Astrocyte (in vitro differentiated cells and primary cell): ENCODE measurements around the gene RANBP17. TPM values are rescaled to one million over a fixed set of nuclear protein-coding genes. Genes with fewer than 3 reads are reported as not detected.
A peak's percentile ranks its signal among the peaks of the same experiment; 100 is the strongest.

ENCODE experiments used
- DNase-seq: peaks from one replicate; pipeline ENCODE4 v3.0.0-alpha.2; 2010; ENCODE audit warnings: low read depth
- FAIRE-seq: peaks from 2 replicates; lab custom pipeline; 2011; peaks lifted over from hg19 to GRCh38; lab: Jason Lieb, UNC
- H2AFZ ChIP-seq: 2 replicates; pipeline ENCODE4 v1.6.0; 2012; ENCODE audit warnings: low read depth, low read length, inconsistent platforms
- H3K27ac ChIP-seq: 2 replicates; pipeline ENCODE4 v1.5.1; 2011; ENCODE audit warnings: low read depth, low read length, inconsistent platforms
- H3K27me3 ChIP-seq: 2 replicates; pipeline ENCODE4 v1.6.0; 2011; ENCODE audit warnings: low read length, inconsistent platforms; ENCODE audit not compliant: insufficient read depth
- H3K36me3 ChIP-seq: 2 replicates; pipeline ENCODE4 v1.5.1; 2011; ENCODE audit warnings: low read length, inconsistent platforms; ENCODE audit not compliant: insufficient read depth
- H3K4me1 ChIP-seq: 2 replicates; pipeline ENCODE4 v1.5.1; 2011; ENCODE audit warnings: low read length, inconsistent platforms; ENCODE audit not compliant: insufficient read depth
- H3K4me2 ChIP-seq: 2 replicates; pipeline ENCODE4 v1.6.0; 2012; ENCODE audit warnings: low read length, inconsistent platforms
- H3K4me3 ChIP-seq: 2 replicates; pipeline ENCODE4 v1.5.1; 2011; ENCODE audit warnings: low read depth, mild to moderate bottlenecking, low read length, inconsistent platforms; ENCODE audit not compliant: insufficient read depth
- H3K79me2 ChIP-seq: 2 replicates; pipeline ENCODE4 v1.6.0; 2012; ENCODE audit warnings: mild to moderate bottlenecking, low read length, inconsistent platforms; ENCODE audit not compliant: insufficient read depth
- H3K9ac ChIP-seq: 2 replicates; pipeline ENCODE4 v1.6.0; 2012; ENCODE audit warnings: mild to moderate bottlenecking, low read length, inconsistent platforms
- H3K9me3 ChIP-seq: 2 replicates; pipeline ENCODE4 v1.5.1; 2012; ENCODE audit warnings: low read depth, mild to moderate bottlenecking, low read length, inconsistent platforms; ENCODE audit not compliant: insufficient read depth
- H4K20me1 ChIP-seq: 2 replicates; pipeline ENCODE4 v1.6.0; 2012; ENCODE audit warnings: low read length, inconsistent platforms; ENCODE audit not compliant: insufficient read depth
- H3K27ac Mint-ChIP-seq: one replicate; pipeline ENCODE4 v1.8.0; 2021; ENCODE audit warnings: mild to moderate bottlenecking, mixed read lengths; ENCODE audit not compliant: unreplicated experiment
- H3K27me3 Mint-ChIP-seq: one replicate; pipeline ENCODE4 v1.8.0; 2021; ENCODE audit warnings: low read depth, mixed read lengths; ENCODE audit not compliant: unreplicated experiment
- H3K36me3 Mint-ChIP-seq: one replicate; pipeline ENCODE4 v1.8.0; 2021; ENCODE audit warnings: low read depth, mixed read lengths; ENCODE audit not compliant: unreplicated experiment
- H3K4me1 Mint-ChIP-seq: one replicate; pipeline ENCODE4 v1.8.0; 2021; ENCODE audit warnings: low read depth, mixed read lengths; ENCODE audit not compliant: unreplicated experiment
- H3K4me3 Mint-ChIP-seq: one replicate; pipeline ENCODE4 v1.8.0; 2021; ENCODE audit warnings: mild to moderate bottlenecking, moderate library complexity, mixed read lengths; ENCODE audit not compliant: unreplicated experiment
- H3K9me3 Mint-ChIP-seq: one replicate; pipeline ENCODE4 v1.8.0; 2021; ENCODE audit warnings: mild to moderate bottlenecking, mixed read lengths; ENCODE audit not compliant: unreplicated experiment
- EZH2 ChIP-seq: IDR thresholded peaks from 2 replicates; pipeline ENCODE4 v1.6.1; 2012; ENCODE audit warnings: mild to moderate bottlenecking, low read length, inconsistent platforms; ENCODE audit not compliant: insufficient read depth
- total RNA-seq: library from RNA; stranded (reverse); gene quantifications from 2 replicates; pipeline ENCODE4 v1.2.1, GENCODE V29; 2021
- TF ChIP-seq, protein P1 (sequence below): IDR thresholded peaks from 2 replicates; pipeline ENCODE4 v1.5.1; 2011; ENCODE audit warnings: low read depth, mild to moderate bottlenecking, inconsistent platforms, low read length, moderate library complexity; ENCODE audit not compliant: insufficient read depth

The RANBP17 gene
- total RNA-seq, 1 donor from 2014 or later, result 16.2 TPM

GRCh38 chr5:171258737-171259415 lies 397.1 kb downstream of the RANBP17 start:
- no peak overlapping the region for H3K4me2 ChIP-seq
- no peaks in the 10 kb centered on the region for H3K27me3 ChIP-seq
- TF ChIP-seq EZH2, result no peak
- TF ChIP-seq, protein P1, sequence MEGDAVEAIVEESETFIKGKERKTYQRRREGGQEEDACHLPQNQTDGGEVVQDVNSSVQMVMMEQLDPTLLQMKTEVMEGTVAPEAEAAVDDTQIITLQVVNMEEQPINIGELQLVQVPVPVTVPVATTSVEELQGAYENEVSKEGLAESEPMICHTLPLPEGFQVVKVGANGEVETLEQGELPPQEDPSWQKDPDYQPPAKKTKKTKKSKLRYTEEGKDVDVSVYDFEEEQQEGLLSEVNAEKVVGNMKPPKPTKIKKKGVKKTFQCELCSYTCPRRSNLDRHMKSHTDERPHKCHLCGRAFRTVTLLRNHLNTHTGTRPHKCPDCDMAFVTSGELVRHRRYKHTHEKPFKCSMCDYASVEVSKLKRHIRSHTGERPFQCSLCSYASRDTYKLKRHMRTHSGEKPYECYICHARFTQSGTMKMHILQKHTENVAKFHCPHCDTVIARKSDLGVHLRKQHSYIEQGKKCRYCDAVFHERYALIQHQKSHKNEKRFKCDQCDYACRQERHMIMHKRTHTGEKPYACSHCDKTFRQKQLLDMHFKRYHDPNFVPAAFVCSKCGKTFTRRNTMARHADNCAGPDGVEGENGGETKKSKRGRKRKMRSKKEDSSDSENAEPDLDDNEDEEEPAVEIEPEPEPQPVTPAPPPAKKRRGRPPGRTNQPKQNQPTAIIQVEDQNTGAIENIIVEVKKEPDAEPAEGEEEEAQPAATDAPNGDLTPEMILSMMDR, result no peak
- H3K9me3 Mint-ChIP-seq, result no peaks in the 10 kb centered on the region
- no peak overlapping the region for H3K27ac ChIP-seq
- H3K4me1 ChIP-seq, result no peaks in the 10 kb centered on the region
- no peaks in the 10 kb centered on the region for H3K27me3 Mint-ChIP-seq
- DNase-seq (peak; percentile 6), FAIRE-seq (no peak)
- no peaks in the 10 kb centered on the region for H3K9me3 ChIP-seq
- H3K4me1 Mint-ChIP-seq, result no peaks in the 10 kb centered on the region
- H3K4me3 ChIP-seq, result no peak overlapping the region
- no peaks in the 10 kb centered on the region for H3K79me2 ChIP-seq
- H4K20me1 ChIP-seq, result no peaks in the 10 kb centered on the region
- no peak overlapping the region for H3K4me3 Mint-ChIP-seq
- H3K36me3 Mint-ChIP-seq, result no peaks in the 10 kb centered on the region
- H3K27ac Mint-ChIP-seq, result no peak overlapping the region
- no peaks in the 10 kb centered on the region for H3K36me3 ChIP-seq
- no peak overlapping the region for H2AFZ ChIP-seq
- no peak overlapping the region for H3K9ac ChIP-seq

DNA sequence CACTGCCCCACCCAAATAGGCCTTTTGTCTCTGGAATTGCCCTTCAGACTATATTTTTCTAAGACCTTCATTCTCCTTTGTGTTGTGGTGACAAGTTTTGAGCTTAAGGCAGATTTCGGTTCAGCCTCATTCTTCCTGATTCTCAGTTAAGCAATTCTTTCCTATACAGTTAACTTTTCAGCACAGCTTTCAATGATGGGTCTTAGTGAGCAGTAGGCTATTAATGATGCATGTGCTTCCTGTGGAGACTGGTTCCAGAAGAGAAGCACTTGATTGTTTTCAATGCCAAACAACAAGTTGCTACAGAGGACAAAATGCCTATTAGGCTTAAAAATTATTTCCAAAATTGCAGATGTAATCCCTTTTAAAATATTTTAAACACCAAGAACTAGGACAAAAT lies 399.5 kb downstream of the RANBP17 start:
- Histone ChIP-seq H4K20me1 (no peaks in the 10 kb centered on the region), H3K9ac (no peak overlapping the region), H3K4me1 (no peaks in the 10 kb centered on the region), H3K36me3 (no peaks in the 10 kb centered on the region), H3K4me3 (no peak overlapping the region), H3K79me2 (no peaks in the 10 kb centered on the region), H3K4me2 (no peak overlapping the region), H3K9me3 (no peaks in the 10 kb centered on the region), H3K27me3 (no peaks in the 10 kb centered on the region), H2AFZ (no peak overlapping the region), H3K27ac (no peak overlapping the region)
- H3K9me3 Mint-ChIP-seq, result no peaks in the 10 kb centered on the region
- FAIRE-seq, result no peak
- H3K4me1 Mint-ChIP-seq, result no peaks in the 10 kb centered on the region
- TF ChIP-seq, protein P1, result no peak
- no peak for TF ChIP-seq EZH2
- H3K27me3 Mint-ChIP-seq, result no peaks in the 10 kb centered on the region
- H3K36me3 Mint-ChIP-seq, result peaks cover 2% of the 10 kb centered on the region
- DNase-seq, result no peak
- H3K4me3 Mint-ChIP-seq, result no peak overlapping the region
- H3K27ac Mint-ChIP-seq, result no peak overlapping the region

DNA sequence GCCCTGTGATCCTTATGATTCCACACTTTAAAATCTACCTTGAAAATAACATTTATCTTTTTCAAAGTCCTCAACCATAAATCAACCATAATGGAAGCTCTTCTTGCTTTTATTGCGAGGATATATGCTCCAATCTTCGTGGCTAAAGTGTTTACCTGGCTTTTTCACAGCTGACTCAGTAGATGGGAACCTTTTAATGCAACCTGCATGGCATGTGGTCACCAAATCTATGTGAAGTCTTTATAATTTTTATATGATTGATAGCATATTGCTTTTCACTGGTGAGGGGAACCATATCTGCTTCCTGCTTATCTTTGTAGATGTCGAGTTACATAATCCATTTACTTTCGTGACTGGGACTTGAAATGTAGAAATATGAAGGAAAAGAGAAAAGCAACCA lies 400.1 kb downstream of the RANBP17 start:
- no peaks in the 10 kb centered on the region for H3K9me3 ChIP-seq
- H3K27me3 Mint-ChIP-seq, result no peaks in the 10 kb centered on the region
- H4K20me1 ChIP-seq, result no peaks in the 10 kb centered on the region
- H3K27ac Mint-ChIP-seq, result no peak overlapping the region
- H3K79me2 ChIP-seq, result no peaks in the 10 kb centered on the region
- no peaks in the 10 kb centered on the region for H3K4me1 Mint-ChIP-seq
- TF ChIP-seq, protein P1, result no peak
- TF ChIP-seq EZH2, result no peak
- FAIRE-seq, result no peak
- H3K27me3 ChIP-seq, result no peaks in the 10 kb centered on the region
- H2AFZ ChIP-seq, result no peak overlapping the region
- H3K4me3 ChIP-seq, result no peak overlapping the region
- no peak overlapping the region for H3K4me3 Mint-ChIP-seq
- DNase-seq, result no peak
- H3K9me3 Mint-ChIP-seq, result no peaks in the 10 kb centered on the region
- no peak overlapping the region for H3K4me2 ChIP-seq
- peaks cover 2% of the 10 kb centered on the region for H3K36me3 Mint-ChIP-seq
- no peak overlapping the region for H3K27ac ChIP-seq
- H3K36me3 ChIP-seq, result no peaks in the 10 kb centered on the region
- H3K4me1 ChIP-seq, result no peaks in the 10 kb centered on the region
- H3K9ac ChIP-seq, result no peak overlapping the region
